ACHN (cell line): Measurements from ENCODE around the gene GPC6.

Experiments
- DNase-seq: peaks from one replicate; pipeline ENCODE4 v3.0.0-alpha.2; 2015
- in situ Hi-C: cut with HindIII; loops from 2 replicates; pipeline ENCODE4 v1.10.0; 2017; ENCODE audit warnings: low sequenced_read_pairs, low pct_ligation_motif_present, low pct_unique_long_range_greater_than_20kb

GPC6 gene

GRCh38 chr13:94384231-94384905, 1157.8 kb downstream of the GPC6 start:
- DNase-seq, result no peak
- in situ Hi-C loops, result no loop called here

- no peak for DNase-seq
- in situ Hi-C loops, result no loop called here
These were observed 1160.4 kb downstream of the GPC6 start for GRCh38 chr13:94387047-94387446.

- in situ Hi-C loops, result no loop called here
- DNase-seq, result no peak
These were observed 1163.2 kb downstream of the GPC6 start for GRCh38 chr13:94389604-94390351.

GRCh38 chr13:94390881-94391280, 1164.3 kb downstream of the GPC6 start:
- in situ Hi-C loops, result no loop called here

GRCh38 chr13:94394723-94395122, 1168.1 kb downstream of the GPC6 start:
- in situ Hi-C loops, result no loop called here
- no peak for DNase-seq

More at GRCh38 chr13:94390881-94391280, 1164.3 kb downstream of the GPC6 start:
- no peak for DNase-seq

GRCh38 chr13:94395860-94396259, 1169.3 kb downstream of the GPC6 start:
- in situ Hi-C loops, result no loop called here
- no peak for DNase-seq

- no peak for DNase-seq
- in situ Hi-C loops, result no loop called here
These were observed 1173.2 kb downstream of the GPC6 start for GRCh38 chr13:94399812-94400211.

GRCh38 chr13:94400874-94401273, 1174.3 kb downstream of the GPC6 start:
- DNase-seq, result no peak
- in situ Hi-C loops, result no loop called here

- in situ Hi-C loops, result no loop called here
- DNase-seq, result no peak
These were observed 1181.9 kb downstream of the GPC6 start for GRCh38 chr13:94408314-94409036.

GRCh38 chr13:94411747-94412146, 1185.1 kb downstream of the GPC6 start:
- in situ Hi-C loops, result no loop called here
- no peak for DNase-seq

GRCh38 chr13:94412870-94413597, 1186.4 kb downstream of the GPC6 start:
- DNase-seq, result no peak
- in situ Hi-C loops, result no loop called here

- in situ Hi-C loops, result no loop called here
- DNase-seq, result no peak
These were observed 1187.0 kb downstream of the GPC6 start for GRCh38 chr13:94413598-94413944.

- in situ Hi-C loops, result no loop called here
- DNase-seq, result no peak
These were observed 1187.5 kb downstream of the GPC6 start for GRCh38 chr13:94414141-94414540.

- in situ Hi-C loops, result no loop called here
- DNase-seq, result no peak
These were observed 1188.1 kb downstream of the GPC6 start for GRCh38 chr13:94414708-94415107.

- DNase-seq, result no peak
- in situ Hi-C loops, result no loop called here
These were observed 1189.1 kb downstream of the GPC6 start for GRCh38 chr13:94415500-94416237.

GRCh38 chr13:94416454-94417080, 1190.0 kb downstream of the GPC6 start:
- DNase-seq, result peak; percentile 59

GRCh38 chr13:94417294-94417693, 1190.7 kb downstream of the GPC6 start:
- no peak for DNase-seq
- in situ Hi-C loops, result no loop called here

More at GRCh38 chr13:94416454-94417080, 1190.0 kb downstream of the GPC6 start:
- in situ Hi-C loops, result no loop called here
